GM12878 (cell line): ENCODE data around the gene NFATC3. TPM values are rescaled to one million over a fixed set of nuclear protein-coding genes. Genes with fewer than 3 reads are reported as not detected.
A peak's percentile ranks its signal among the peaks of the same experiment; 100 is the strongest.

ENCODE experiments used
- BHLHE40 ChIP-seq, 2 experiments: fragments of 450-650 bp in 1 of 2; IDR thresholded peaks; 2 replicates each; pipeline ENCODE4 v1.6.1; 2011 to 2017; ENCODE audit warnings: low read depth in 2 of 2, borderline replicate concordance in 1 of 2, improper control_type of control experiment in 1 of 2, low read length in 1 of 2, mild to moderate bottlenecking in 1 of 2
- CUX1 ChIP-seq: IDR thresholded peaks from 2 replicates; pipeline ENCODE4 v1.6.1; 2012; ENCODE audit warnings: improper control_type of control experiment, low read depth, low read length; ENCODE audit not compliant: insufficient replicate concordance
- EGR1 ChIP-seq, 2 experiments: IDR thresholded peaks; 1 replicate in 1 of 2; 2 replicates in 1 of 2; pipeline ENCODE4 v1.6.1; 2011 to 2012; ENCODE audit warnings: low read depth in 2 of 2, low read length in 2 of 2, borderline replicate concordance in 1 of 2, mild to moderate bottlenecking in 1 of 2, moderate library complexity in 1 of 2
- ESRRA ChIP-seq: IDR thresholded peaks from 2 replicates; pipeline ENCODE4 v1.6.1; 2012; ENCODE audit warnings: mild to moderate bottlenecking, low read length, improper control_type of control experiment
- IRF4 ChIP-seq: IDR thresholded peaks from 2 replicates; pipeline ENCODE4 v1.6.1; 2011; ENCODE audit warnings: low read depth, low read length
- MEF2B ChIP-seq: fragments of 450-650 bp; IDR thresholded peaks from 2 replicates; pipeline ENCODE4 v1.6.1; 2018; ENCODE audit warnings: mild to moderate bottlenecking, moderate library complexity; ENCODE audit not compliant: partially characterized antibody, poor library complexity, severe bottlenecking
- NR2C1 ChIP-seq: fragments of 450-650 bp; IDR thresholded peaks from 2 replicates; pipeline ENCODE4 v1.6.1; 2017; ENCODE audit warnings: antibody characterized with exemption, mild to moderate bottlenecking, moderate library complexity
- PAX5 ChIP-seq: IDR thresholded peaks from 2 replicates; pipeline ENCODE4 v1.6.1; 2011; ENCODE audit warnings: low read depth, low read length, borderline replicate concordance
- POLR2A ChIP-seq: IDR thresholded peaks from 2 replicates; pipeline ENCODE4 v1.6.1; 2011; ENCODE audit warnings: low read depth, mild to moderate bottlenecking, low read length
- RUNX3 ChIP-seq: IDR thresholded peaks from 2 replicates; pipeline ENCODE4 v1.6.1; 2012; ENCODE audit warnings: low read length, inconsistent platforms
- SKIL ChIP-seq: fragments of 450-650 bp; IDR thresholded peaks from 2 replicates; pipeline ENCODE4 v1.6.1; 2017; ENCODE audit warnings: mild to moderate bottlenecking, low read depth, inconsistent platforms; ENCODE audit not compliant: poor library complexity, severe bottlenecking
- STAT1 ChIP-seq: fragments of 450-650 bp; conservative IDR thresholded peaks from 2 replicates; pipeline ENCODE4 v1.6.1; 2014; ENCODE audit warnings: antibody characterized with exemption, mild to moderate bottlenecking
- TCF7 ChIP-seq: IDR thresholded peaks from 2 replicates; pipeline ENCODE4 v1.6.1; 2014; ENCODE audit warnings: antibody characterized with exemption, borderline replicate concordance
- ZNF207 ChIP-seq: fragments of 450-650 bp; IDR thresholded peaks from 2 replicates; pipeline ENCODE4 v1.6.1; 2014; ENCODE audit warnings: antibody characterized with exemption, mild to moderate bottlenecking, borderline replicate concordance
- ZZZ3 ChIP-seq: IDR thresholded peaks from 2 replicates; pipeline ENCODE4 v1.6.1; 2011; ENCODE audit warnings: low read depth; ENCODE audit not compliant: control insufficient read depth, insufficient read length
- polyA plus RNA-seq, 11 experiments: library from polyadenylated mRNA; depleted of rRNA in 4 of 11; unstranded in 6 of 11; stranded (reverse) in 5 of 11; fragments of >200 nt; fragmentation: Nextera tagmentation in 4 of 11; fragmentation: Illumina TruSeq in 1 of 11; extraction: Ambion mirVana in 4 of 11; extraction: Trizol in 1 of 11; gene quantifications; 1 replicate in 1 of 11; 2 replicates in 10 of 11; pipeline versions ENCODE4 v1.2.1 to v1.2.3, GENCODE V29; 2011 to 2016; ENCODE audit warnings: inconsistent platforms in 2 of 11, missing spikeins in 2 of 11, low read depth in 1 of 11
- total RNA-seq, 4 experiments: library from RNA; depleted of rRNA in 3 of 4; stranded (reverse); fragments of >200 nt in 3 of 4; fragmentation: Illumina TruSeq in 1 of 4; extraction: Trizol in 1 of 4; gene quantifications; 2 replicates each; pipeline versions ENCODE4 v1.2.1 to v1.2.3, GENCODE V29; 2013 to 2021
- TF ChIP-seq, protein P1 (sequence below): fragments of 450-650 bp; formaldehyde crosslinking; IDR thresholded peaks from 2 replicates; pipeline ENCODE4 v1.4.0; 2022; ENCODE audit warnings: mild to moderate bottlenecking, moderate library complexity
- TF ChIP-seq, protein P2 (sequence below): IDR thresholded peaks from 2 replicates; pipeline ENCODE4 v1.6.1; 2012; ENCODE audit warnings: low read depth, low read length, improper control_type of control experiment

NFATC3 gene
- total and polyA plus RNA-seq, 10 of the 15 experiments (the other 5 are each of a cell fraction or from before 2014, with no cell fraction given): 4.2 to 37.6 (median 24.9) TPM

- TF ChIP-seq BHLHE40 (IDR thresholded peaks at IDR 0.05; ENCODE audit: borderline replicate concordance in 1 of 2, low read depth in 2 of 2, low read length in 1 of 2) (peak; percentile 66 to 86; a peak in 3 of 4 replicates), POLR2A (0 out of 2 replicates have a peak, but pooled peaks have one; percentile 19), PAX5 (peak; percentile 100), CUX1 (peak; percentile 37), MEF2B (peak; percentile 92), ZNF207 (no peak), IRF4 (peak; percentile 57; the same call in 1 of the 2 replicates), ESRRA (0 out of 2 replicates have a peak, but pooled peaks have one; percentile 37), STAT1 (no peak), ZZZ3 (no peak), NR2C1 (peak; percentile 66), TCF7 (no peak), SKIL (peak; percentile 90), EGR1 (IDR thresholded peaks at IDR 0.05; ENCODE audit: borderline replicate concordance in 1 of 2, low read depth in 2 of 2, low read length in 2 of 2) (0 out of 3 replicates have a peak, but pooled peaks of 1 of the 2 experiments have one; percentile 12), RUNX3 (peak; percentile 99)
- TF ChIP-seq, protein P1, sequence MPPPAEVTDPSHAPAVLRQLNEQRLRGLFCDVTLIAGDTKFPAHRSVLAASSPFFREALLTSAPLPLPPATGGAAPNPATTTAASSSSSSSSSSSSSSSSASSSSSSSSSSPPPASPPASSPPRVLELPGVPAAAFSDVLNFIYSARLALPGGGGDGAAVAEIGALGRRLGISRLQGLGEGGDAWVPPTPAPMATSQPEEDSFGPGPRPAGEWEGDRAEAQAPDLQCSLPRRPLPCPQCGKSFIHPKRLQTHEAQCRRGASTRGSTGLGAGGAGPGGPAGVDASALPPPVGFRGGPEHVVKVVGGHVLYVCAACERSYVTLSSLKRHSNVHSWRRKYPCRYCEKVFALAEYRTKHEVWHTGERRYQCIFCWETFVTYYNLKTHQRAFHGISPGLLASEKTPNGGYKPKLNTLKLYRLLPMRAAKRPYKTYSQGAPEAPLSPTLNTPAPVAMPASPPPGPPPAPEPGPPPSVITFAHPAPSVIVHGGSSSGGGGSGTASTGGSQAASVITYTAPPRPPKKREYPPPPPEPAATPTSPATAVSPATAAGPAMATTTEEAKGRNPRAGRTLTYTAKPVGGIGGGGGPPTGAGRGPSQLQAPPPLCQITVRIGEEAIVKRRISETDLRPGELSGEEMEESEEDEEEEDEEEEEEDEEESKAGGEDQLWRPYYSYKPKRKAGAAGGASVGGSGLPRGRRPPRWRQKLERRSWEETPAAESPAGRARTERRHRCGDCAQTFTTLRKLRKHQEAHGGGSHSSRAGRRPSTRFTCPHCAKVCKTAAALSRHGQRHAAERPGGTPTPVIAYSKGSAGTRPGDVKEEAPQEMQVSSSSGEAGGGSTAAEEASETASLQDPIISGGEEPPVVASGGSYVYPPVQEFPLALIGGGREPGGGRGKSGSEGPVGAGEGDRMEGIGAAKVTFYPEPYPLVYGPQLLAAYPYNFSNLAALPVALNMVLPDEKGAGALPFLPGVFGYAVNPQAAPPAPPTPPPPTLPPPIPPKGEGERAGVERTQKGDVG: no peak
- TF ChIP-seq, protein P2, sequence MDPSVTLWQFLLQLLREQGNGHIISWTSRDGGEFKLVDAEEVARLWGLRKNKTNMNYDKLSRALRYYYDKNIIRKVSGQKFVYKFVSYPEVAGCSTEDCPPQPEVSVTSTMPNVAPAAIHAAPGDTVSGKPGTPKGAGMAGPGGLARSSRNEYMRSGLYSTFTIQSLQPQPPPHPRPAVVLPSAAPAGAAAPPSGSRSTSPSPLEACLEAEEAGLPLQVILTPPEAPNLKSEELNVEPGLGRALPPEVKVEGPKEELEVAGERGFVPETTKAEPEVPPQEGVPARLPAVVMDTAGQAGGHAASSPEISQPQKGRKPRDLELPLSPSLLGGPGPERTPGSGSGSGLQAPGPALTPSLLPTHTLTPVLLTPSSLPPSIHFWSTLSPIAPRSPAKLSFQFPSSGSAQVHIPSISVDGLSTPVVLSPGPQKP: no peak; the same call in 1 of the 2 replicates
Measured at GRCh38 chr16:68074850-68075555, 10.2 kb upstream of the NFATC3 start (continued).
